K562 (cell line): ENCODE data around the gene PPP1CA. TPM values are rescaled to one million over a fixed set of nuclear protein-coding genes. Genes with fewer than 3 reads are reported as not detected.

Experiments
- ATF7 ChIP-seq: fragments of 450-650 bp; IDR thresholded peaks from 2 replicates; pipeline ENCODE4 v1.7.1; 2014; ENCODE audit warnings: mild to moderate bottlenecking, moderate library complexity
- CHD7 ChIP-seq: fragments of 200-600 bp; sonication (generic); IDR thresholded peaks from one replicate; pipeline ENCODE4 v1.6.1; 2012; ENCODE audit warnings: mild to moderate bottlenecking, low read depth, low read length, inconsistent platforms
- CREM ChIP-seq: IDR thresholded peaks from 2 replicates; pipeline ENCODE4 v1.6.1; 2014; ENCODE audit warnings: antibody characterized with exemption, low read depth
- E4F1 ChIP-seq: fragments of 250-450 bp; sonication (Bioruptor Pico); IDR thresholded peaks from 2 replicates; pipeline ENCODE4 v1.5.0; 2021; ENCODE audit warnings: mild to moderate bottlenecking, borderline replicate concordance
- ELF1 ChIP-seq: fragments of 200-800 bp; sonication (Bioruptor generic); IDR thresholded peaks from 2 replicates; pipeline ENCODE4 v1.6.1; 2016; ENCODE audit warnings: missing genetic modification characterization, missing compliant biosample characterization
- PREB ChIP-seq: sonication (generic); formaldehyde crosslinking; IDR thresholded peaks from 2 replicates; pipeline ENCODE4 v1.8.1; 2023; ENCODE audit warnings: mild to moderate bottlenecking, missing genetic modification reagents
- SMAD4 ChIP-seq: fragments of 250-450 bp; sonication (Bioruptor Pico); conservative IDR thresholded peaks from 2 replicates; pipeline ENCODE4 v1.8.0; 2021; ENCODE audit warnings: inconsistent platforms, mild to moderate bottlenecking, moderate library complexity
- SRSF3 ChIP-seq: fragments of 200-400 bp; formaldehyde crosslinking; IDR thresholded peaks from 2 replicates; pipeline ENCODE4 v1.6.1; 2016; ENCODE audit warnings: mild to moderate bottlenecking, low read length, moderate library complexity; ENCODE audit not compliant: insufficient read depth
- ZNF347 ChIP-seq: fragments of 450-650 bp; formaldehyde crosslinking; IDR thresholded peaks from 2 replicates; pipeline ENCODE4 v1.4.0; 2020; ENCODE audit warnings: low read depth, mild to moderate bottlenecking, moderate library complexity
- ZNF395 ChIP-seq: fragments of 200-800 bp; sonication (Bioruptor generic); IDR thresholded peaks from 2 replicates; pipeline ENCODE4 v1.6.1; 2017; ENCODE audit warnings: missing genetic modification characterization, missing compliant biosample characterization
- polyA plus RNA-seq, 8 experiments: library from polyadenylated mRNA; depleted of rRNA in 4 of 8; stranded (reverse) in 5 of 8; unstranded in 3 of 8; fragments of >200 nt; fragmentation: Nextera tagmentation in 2 of 8; fragmentation: Illumina TruSeq in 1 of 8; extraction: Ambion mirVana in 2 of 8; extraction: Trizol in 1 of 8; gene quantifications; 2 replicates each; pipeline versions ENCODE4 v1.2.1 to v1.2.3, GENCODE V29; 2011 to 2014; ENCODE audit warnings: inconsistent platforms in 1 of 8, missing spikeins in 1 of 8
- total RNA-seq, 7 experiments: library from RNA; depleted of rRNA in 6 of 7; stranded (reverse); fragments of >200 nt in 6 of 7; fragmentation: Illumina TruSeq in 2 of 7; extraction: Trizol in 2 of 7; gene quantifications; 2 replicates each; pipeline versions ENCODE4 v1.2.1 to v1.2.3, GENCODE V29; 2011 to 2021; ENCODE audit warnings: low replicate concordance in 1 of 7

PPP1CA gene
- total and polyA plus RNA-seq, 9 of the 15 experiments (the other 6 are each of a cell fraction or from before 2014, with no cell fraction given), result 18.2 to 242 (median 188) TPM

- TF ChIP-seq CHD7 (no peak), ELF1 (tag) (no peak), E4F1 (CRISPR knock-in tag) (no peak), ZNF347 (CRISPR knock-in tag) (no peak), ATF7 (no peak), SMAD4 (peak; percentile 46; the same call in 1 of the 2 replicates), PREB (CRISPR knock-in tag) (no peak), ZNF395 (CRISPR knock-in tag) (peak; percentile 66; the same call in 1 of the 2 replicates), SRSF3 (no peak), CREM (peak; percentile 44; the same call in 1 of the 2 replicates)
Observed at GRCh38 chr11:67436459-67437081, 34.9 kb upstream of the PPP1CA start (continued).
